HCT116 (cell line): ENCODE results near the gene DNAH10. TPM values are rescaled to one million over a fixed set of nuclear protein-coding genes. Genes with fewer than 3 reads are reported as not detected.

ENCODE experiments used
- ATAC-seq: fragments of 200-7000 bp; cut with Tn5 transposase; 2 replicates; pipeline ENCODE4 v1.9.1; 2020; ENCODE audit warnings: mild to moderate bottlenecking, moderate library complexity
- BruUV-seq: library from RNA; stranded (reverse); fragments of 400-500 nt; replicated peaks from 2 replicates; lab custom pipeline; 2021; lab: Mats Ljungman, UMichigan
- CTCF ChIA-PET: fragments of 300-600 bp; sonication (Branson Sonifier 250); formaldehyde crosslinking; loops from one replicate; lab custom pipeline; 2021; ENCODE audit warnings: antibody characterized with exemption; lab: Charles Lee
- POLR2A ChIA-PET: fragments of 300-600, 350-600 bp; sonication (Branson Sonifier 250); formaldehyde crosslinking; loops from one replicate; lab custom pipeline; 2021; ENCODE audit warnings: antibody characterized with exemption; lab: Charles Lee
- RAD21 ChIA-PET, 2 experiments: fragments of 300-600 bp; sonication (Branson Sonifier 250); formaldehyde crosslinking; loops; one replicate each; lab custom pipeline; 2023; ENCODE audit warnings: low total read pairs in 2 of 2; ENCODE audit not compliant: uncharacterized antibody in 2 of 2, unreplicated experiment in 2 of 2, low non-redundant PET in 1 of 2; lab: Charles Lee
- DNase-seq: peaks from one replicate; pipeline ENCODE4 v3.0.0-alpha.2; 2010; ENCODE audit warnings: low read depth, low spot score
- H2AFZ ChIP-seq: fragments of 200-600 bp; shearing (Covaris generic), sonication (generic); 2 replicates; pipeline ENCODE4 v1.6.1; 2017; ENCODE audit warnings: low read depth, mixed run types, mixed read lengths, antibody characterized with exemption, low read length; ENCODE audit not compliant: poor library complexity, severe bottlenecking
- H3K27ac ChIP-seq: 2 replicates; pipeline ENCODE4 v1.5.1; 2012; ENCODE audit warnings: low read depth, low read length
- H3K27me3 ChIP-seq: fragments of 200-600 bp; sonication (generic); 2 replicates; pipeline ENCODE4 v1.6.1; 2016; ENCODE audit warnings: mixed run types, low read length, mixed read lengths; ENCODE audit not compliant: insufficient read depth
- H3K36me3 ChIP-seq, 2 experiments: fragments of 200-500 bp in 1 of 2; fragments of 200-600 bp in 1 of 2; sonication (Bioruptor generic) in 1 of 2; sonication (generic) in 1 of 2; 2 replicates each; pipeline versions ENCODE4 v1.5.1 to v1.6.1; 2014 to 2016; ENCODE audit warnings: low read length in 2 of 2, inconsistent platforms in 1 of 2, mixed read lengths in 1 of 2, mixed run types in 1 of 2; ENCODE audit not compliant: insufficient read depth in 2 of 2, control insufficient read depth in 1 of 2
- H3K4me1 ChIP-seq, 2 experiments: fragments of 200-600 bp in 1 of 2; sonication (generic) in 1 of 2; 2 replicates each; pipeline versions ENCODE4 v1.5.1 to v1.6.1; 2012 to 2017; ENCODE audit warnings: low read length in 2 of 2, inconsistent platforms in 1 of 2, mild to moderate bottlenecking in 1 of 2, mixed read lengths in 1 of 2, mixed run types in 1 of 2, moderate library complexity in 1 of 2; ENCODE audit not compliant: insufficient read depth in 2 of 2, control insufficient read depth in 1 of 2
- H3K4me2 ChIP-seq: fragments of 200-600 bp; sonication (generic); 2 replicates; pipeline ENCODE4 v1.6.1; 2017; ENCODE audit warnings: mixed run types, low read length, mixed read lengths
- H3K4me3 ChIP-seq, 2 experiments: fragments of 200-600 bp in 1 of 2; sonication (generic) in 1 of 2; replicated peaks in 1 of 2; 2 replicates each; pipeline ENCODE4 v1.5.1; 2011 to 2016; ENCODE audit warnings: low read length in 2 of 2, control low read depth in 1 of 2, low read depth in 1 of 2, mild to moderate bottlenecking in 1 of 2, mixed read lengths in 1 of 2, mixed run types in 1 of 2
- H3K79me2 ChIP-seq: fragments of 200-600 bp; sonication (generic); 2 replicates; pipeline ENCODE4 v1.6.1; 2017; ENCODE audit warnings: mild to moderate bottlenecking, mixed run types, low read length, moderate library complexity, mixed read lengths; ENCODE audit not compliant: insufficient read depth
- H3K9ac ChIP-seq: fragments of 200-600 bp; sonication (generic); 2 replicates; pipeline ENCODE4 v1.6.1; 2016; ENCODE audit warnings: low read length, mixed read lengths
- H3K9me2 ChIP-seq: fragments of 200-600 bp; sonication (generic), shearing (Covaris generic); 2 replicates; pipeline ENCODE4 v1.6.1; 2017; ENCODE audit warnings: mixed run types, mild to moderate bottlenecking, moderate library complexity; ENCODE audit not compliant: insufficient read depth
- H3K9me3 ChIP-seq, 2 experiments: fragments of 200-500 bp in 1 of 2; fragments of 200-600 bp in 1 of 2; sonication (Bioruptor generic) in 1 of 2; sonication (generic) in 1 of 2; 2 replicates each; pipeline ENCODE4 v1.6.1; 2014 to 2017; ENCODE audit warnings: low read length in 2 of 2, mixed read lengths in 2 of 2, inconsistent platforms in 1 of 2, low read depth in 1 of 2, mild to moderate bottlenecking in 1 of 2, mixed run types in 1 of 2, moderate library complexity in 1 of 2; ENCODE audit not compliant: control insufficient read depth in 1 of 2, insufficient read depth in 1 of 2
- H4K20me1 ChIP-seq: fragments of 200-600 bp; sonication (generic), shearing (Covaris generic); 2 replicates; pipeline ENCODE4 v1.6.1; 2017; ENCODE audit warnings: mixed run types, mild to moderate bottlenecking, moderate library complexity; ENCODE audit not compliant: insufficient read depth
- CEBPB ChIP-seq: IDR thresholded peaks from 2 replicates; pipeline ENCODE4 v1.6.1; 2012; ENCODE audit warnings: low read depth
- EGR1 ChIP-seq: IDR thresholded peaks from 2 replicates; pipeline ENCODE4 v1.6.1; 2012; ENCODE audit warnings: low read depth
- EZH2 ChIP-seq: fragments of 200-600 bp; sonication (generic); IDR thresholded peaks from 2 replicates; pipeline ENCODE4 v1.6.1; 2017; ENCODE audit warnings: antibody characterized with exemption, mixed run types
- EZH2phosphoT487 ChIP-seq: fragments of 200-600 bp; IDR thresholded peaks from 2 replicates; pipeline ENCODE4 v1.6.1; 2018; ENCODE audit warnings: antibody characterized with exemption, borderline replicate concordance
- JUND ChIP-seq: IDR thresholded peaks from 2 replicates; pipeline ENCODE4 v1.6.1; 2012
- POLR2AphosphoS5 ChIP-seq: IDR thresholded peaks from 2 replicates; pipeline ENCODE4 v1.6.1; 2011; ENCODE audit warnings: mild to moderate bottlenecking, low read depth, low read length, moderate library complexity
- RAD21 ChIP-seq: IDR thresholded peaks from 2 replicates; pipeline ENCODE4 v1.6.1; 2012; ENCODE audit warnings: low read depth, mild to moderate bottlenecking
- SIN3A ChIP-seq: IDR thresholded peaks from 2 replicates; pipeline ENCODE4 v1.6.1; 2012; ENCODE audit warnings: low read depth
- SRF ChIP-seq: IDR thresholded peaks from 2 replicates; pipeline ENCODE4 v1.6.1; 2012; ENCODE audit warnings: low read depth
- TCF7L2 ChIP-seq: IDR thresholded peaks from 2 replicates; pipeline ENCODE4 v1.7.0; 2011; ENCODE audit warnings: borderline replicate concordance, inconsistent platforms; ENCODE audit not compliant: insufficient read depth, insufficient read length; ENCODE audit errors: extremely low read depth
- ZFX ChIP-seq: fragments of 450-650 bp; IDR thresholded peaks from 2 replicates; pipeline ENCODE4 v1.6.1; 2017
- intact Hi-C: fragments of 100-400 bp; cut with micrococcal nuclease; formaldehyde crosslinking; loops from 2 replicates; pipeline ENCODE4 v1.10.0; 2022
- total RNA-seq: library from RNA; stranded (reverse); gene quantifications from one replicate; pipeline ENCODE4 v1.2.1, GENCODE V29; 2021; ENCODE audit not compliant: unreplicated experiment
- TF ChIP-seq, protein P1 (sequence below): IDR thresholded peaks from 2 replicates; pipeline ENCODE4 v1.6.1; 2012

The DNAH10 gene
- total RNA-seq, 1 experiment from 2014 or later = 1.3 TPM

DNA sequence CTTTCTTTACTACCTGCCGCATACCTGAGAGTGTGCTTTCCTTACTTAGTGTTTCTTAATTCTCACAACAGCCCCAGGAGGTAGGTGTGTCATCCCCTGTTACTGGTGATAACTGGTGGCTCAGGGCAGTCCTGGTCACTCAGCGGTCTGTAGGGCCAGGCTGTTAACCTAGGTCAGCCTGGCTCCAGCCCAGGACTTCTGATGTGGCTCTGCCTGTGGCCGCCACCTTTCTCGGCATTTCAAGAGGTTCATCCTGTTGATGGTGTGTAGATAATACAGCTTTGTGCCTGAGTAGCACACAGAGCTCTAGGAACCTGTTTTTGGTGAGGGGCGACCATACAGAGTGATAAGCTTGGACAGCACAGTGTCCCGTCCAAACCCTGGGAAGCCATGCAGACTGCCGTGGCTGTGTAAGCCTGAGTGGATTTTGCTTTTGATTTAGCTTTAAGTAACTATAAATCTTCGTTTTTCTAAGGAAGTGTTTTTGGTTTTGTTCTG is 11.9 kb upstream of the DNAH10 start:
- H3K4me1 ChIP-seq = no peaks in the 10 kb centered on the region
- H3K9me2 ChIP-seq = no peaks in the 10 kb centered on the region
- H4K20me1 ChIP-seq = no peaks in the 10 kb centered on the region
- H3K79me2 ChIP-seq = no peaks in the 10 kb centered on the region
- TF ChIP-seq RAD21 (no peak), EGR1 (no peak), POLR2AphosphoS5 (no peak)
- ChIA-PET RAD21 (interaction anchor here in 1 of 2 experiments (0.6 kb wide), 1 partner anchor 565 kb away, joined by 3 read pairs; no protein-coding TSS in a partner anchor), CTCF (no interaction called here), POLR2A (no interaction called here)
- no peak overlapping the region for H3K4me2 ChIP-seq
- H3K9ac ChIP-seq = no peak overlapping the region
- no peaks in the 10 kb centered on the region for H3K27me3 ChIP-seq
- intact Hi-C loops = no loop called here
- DNase-seq (no peak), ATAC-seq (no peak)
- H2AFZ ChIP-seq = no peak overlapping the region
- H3K36me3 ChIP-seq = peaks cover 6 to 10% of the 10 kb centered on the region in 2 experiments; a peak in 3 of 4 replicates
- no peak overlapping the region for H3K27ac ChIP-seq
- no TSS peak for BruUV-seq
- no peaks in the 10 kb centered on the region for H3K9me3 ChIP-seq
- H3K4me3 ChIP-seq = no peak overlapping the region

- Histone ChIP-seq H3K4me1 (no peaks in the 10 kb centered on the region), H3K27ac (no peak overlapping the region), H3K79me2 (no peaks in the 10 kb centered on the region), H3K27me3 (no peaks in the 10 kb centered on the region), H3K9me2 (no peaks in the 10 kb centered on the region), H3K4me2 (no peak overlapping the region), H3K4me3 (no peak overlapping the region), H4K20me1 (no peaks in the 10 kb centered on the region), H3K9ac (no peak overlapping the region)
- CTCF ChIA-PET = no interaction called here
- intact Hi-C loops = no loop called here
- no peak for TF ChIP-seq EGR1
- no peak for TF ChIP-seq TCF7L2
- TF ChIP-seq CEBPB = no peak
- TF ChIP-seq, protein P1, sequence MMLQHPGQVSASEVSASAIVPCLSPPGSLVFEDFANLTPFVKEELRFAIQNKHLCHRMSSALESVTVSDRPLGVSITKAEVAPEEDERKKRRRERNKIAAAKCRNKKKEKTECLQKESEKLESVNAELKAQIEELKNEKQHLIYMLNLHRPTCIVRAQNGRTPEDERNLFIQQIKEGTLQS = no peak
- no peak for TF ChIP-seq ZFX
- no peak for TF ChIP-seq SRF
- TF ChIP-seq POLR2AphosphoS5 = no peak
- TF ChIP-seq SIN3A = no peak
- no peak for TF ChIP-seq EZH2phosphoT487
- no peak for TF ChIP-seq JUND
- no peak for TF ChIP-seq EZH2
- TF ChIP-seq, all 23 proteins: peak for 0
- no peak for DNase-seq
- BruUV-seq = no TSS peak
- H2AFZ ChIP-seq = no peak overlapping the region
- RAD21 ChIA-PET = no interaction called here
- H3K36me3 ChIP-seq = peaks cover 6 to 10% of the 10 kb centered on the region in 2 experiments; a peak in 3 of 4 replicates
- H3K9me3 ChIP-seq = no peaks in the 10 kb centered on the region
- POLR2A ChIA-PET = no interaction called here
- no peak for ATAC-seq
Observed at GRCh38 chr12:123752046-123752445, 10.1 kb upstream of the DNAH10 start.
